Lower lobe of right lung (tissue), 2 donors: Measurements from ENCODE around the gene UQCC3. TPM values are rescaled to one million over a fixed set of nuclear protein-coding genes. Genes with fewer than 3 reads are reported as not detected.
"Not testable (repeated sequence)": the region's sequence is repeated elsewhere in the genome, so short reads cannot be mapped to it uniquely, and the experiment has no call there.

Source experiments
- ATAC-seq, 2 donors: fragments of 200-7000 bp; cut with Tn5 transposase; one replicate each; pipeline ENCODE4 v1.9.1; 2020 to 2022; ENCODE audit warnings: mild to moderate bottlenecking in 2 of 2, moderate library complexity in 2 of 2
- DNase-seq: peaks from one replicate; pipeline ENCODE4 v3.0.0-alpha.2; 2020
- H3K27ac ChIP-seq: fragments of 200-600 bp; one replicate; pipeline ENCODE4 v1.8.0; 2022
- H3K27me3 ChIP-seq: fragments of 200-600 bp; one replicate; pipeline ENCODE4 v1.8.0; 2022; ENCODE audit warnings: low read depth
- H3K36me3 ChIP-seq: fragments of 200-600 bp; one replicate; pipeline ENCODE4 v1.8.0; 2022; ENCODE audit warnings: mild to moderate bottlenecking
- H3K4me1 ChIP-seq: fragments of 200-600 bp; one replicate; pipeline ENCODE4 v1.8.0; 2022
- H3K4me3 ChIP-seq: fragments of 200-600 bp; one replicate; pipeline ENCODE4 v1.8.0; 2022; ENCODE audit warnings: mild to moderate bottlenecking
- H3K9me3 ChIP-seq: fragments of 200-600 bp; one replicate; pipeline ENCODE4 v1.8.0; 2022
- intact Hi-C: fragments of 100-400 bp; cut with DNase I; formaldehyde crosslinking; loops from one replicate; pipeline ENCODE4 v1.11.0; 2022
- total RNA-seq: library from RNA; stranded (reverse); fragmentation: NEBNext Ultra II Directional; extraction: Animal tissue kit (Norgen Biotek cat#: 25700); gene quantifications from one replicate; pipeline ENCODE4 v1.2.1, GENCODE V29; 2021
- TF ChIP-seq, protein P1 (sequence below): fragments of 200-600 bp; IDR thresholded peaks from one replicate; pipeline ENCODE4 v1.8.0; 2022; ENCODE audit warnings: antibody characterized with exemption, mild to moderate bottlenecking
- donor health status: DM: no; HTN: yes; CAD: no; lungs with severe emphysema.

Gene UQCC3
- total RNA-seq, 1 donor from 2014 or later: 6.1 TPM

DNA sequence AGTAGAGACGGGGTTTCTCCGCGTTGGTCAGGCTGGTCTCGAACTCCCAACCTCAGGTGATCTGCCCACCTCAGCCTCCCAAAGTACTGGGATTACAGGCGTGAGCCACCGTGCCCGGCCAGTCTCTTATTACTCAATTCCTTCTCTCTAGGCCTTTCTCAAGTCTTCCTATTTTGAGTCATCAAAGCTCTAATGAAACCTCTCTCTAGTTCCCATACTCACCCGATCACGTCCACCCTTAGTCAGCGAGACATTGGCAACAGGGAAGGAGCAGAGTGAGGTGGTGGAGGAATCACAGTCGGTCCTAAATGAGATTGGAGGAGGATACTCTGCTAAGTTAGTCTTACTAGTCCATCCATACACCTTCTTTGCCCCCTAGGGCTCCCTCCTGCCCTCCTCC is 30.8 kb downstream of the UQCC3 start:
- intact Hi-C loops: no loop called here
- Histone ChIP-seq H3K4me3 (no peak overlapping the region), H3K27me3 (no peaks in the 10 kb centered on the region), H3K27ac (no peak overlapping the region), H3K9me3 (no peaks in the 10 kb centered on the region), H3K4me1 (peaks cover 18% of the 10 kb centered on the region), H3K36me3 (peaks cover 11% of the 10 kb centered on the region)
- DNase-seq (no peak), ATAC-seq (no peak)
- TF ChIP-seq, protein P1, sequence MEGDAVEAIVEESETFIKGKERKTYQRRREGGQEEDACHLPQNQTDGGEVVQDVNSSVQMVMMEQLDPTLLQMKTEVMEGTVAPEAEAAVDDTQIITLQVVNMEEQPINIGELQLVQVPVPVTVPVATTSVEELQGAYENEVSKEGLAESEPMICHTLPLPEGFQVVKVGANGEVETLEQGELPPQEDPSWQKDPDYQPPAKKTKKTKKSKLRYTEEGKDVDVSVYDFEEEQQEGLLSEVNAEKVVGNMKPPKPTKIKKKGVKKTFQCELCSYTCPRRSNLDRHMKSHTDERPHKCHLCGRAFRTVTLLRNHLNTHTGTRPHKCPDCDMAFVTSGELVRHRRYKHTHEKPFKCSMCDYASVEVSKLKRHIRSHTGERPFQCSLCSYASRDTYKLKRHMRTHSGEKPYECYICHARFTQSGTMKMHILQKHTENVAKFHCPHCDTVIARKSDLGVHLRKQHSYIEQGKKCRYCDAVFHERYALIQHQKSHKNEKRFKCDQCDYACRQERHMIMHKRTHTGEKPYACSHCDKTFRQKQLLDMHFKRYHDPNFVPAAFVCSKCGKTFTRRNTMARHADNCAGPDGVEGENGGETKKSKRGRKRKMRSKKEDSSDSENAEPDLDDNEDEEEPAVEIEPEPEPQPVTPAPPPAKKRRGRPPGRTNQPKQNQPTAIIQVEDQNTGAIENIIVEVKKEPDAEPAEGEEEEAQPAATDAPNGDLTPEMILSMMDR: no peak

DNA sequence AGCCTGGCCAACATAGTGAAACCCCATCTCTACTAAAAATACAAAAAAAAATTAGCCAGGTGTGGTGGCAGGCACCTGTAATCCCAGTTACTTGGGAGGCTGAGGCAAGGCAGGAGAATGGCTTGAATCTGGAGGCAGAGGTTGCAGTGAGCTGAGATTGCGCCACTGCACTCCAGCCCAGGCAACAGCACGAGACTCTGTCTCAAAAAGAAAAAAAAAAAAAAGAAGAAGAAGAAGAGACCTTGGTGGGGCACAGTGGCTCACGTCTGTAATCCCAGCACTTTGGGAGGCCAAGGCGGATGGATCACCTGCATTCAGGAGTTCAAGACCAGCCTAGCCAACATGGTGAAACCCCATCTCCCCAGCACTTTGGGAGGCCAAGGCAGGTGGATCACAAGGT is 32.4 kb downstream of the UQCC3 start:
- ATAC-seq, DNase-seq, intact Hi-C loops: not testable (repeated sequence)

DNA sequence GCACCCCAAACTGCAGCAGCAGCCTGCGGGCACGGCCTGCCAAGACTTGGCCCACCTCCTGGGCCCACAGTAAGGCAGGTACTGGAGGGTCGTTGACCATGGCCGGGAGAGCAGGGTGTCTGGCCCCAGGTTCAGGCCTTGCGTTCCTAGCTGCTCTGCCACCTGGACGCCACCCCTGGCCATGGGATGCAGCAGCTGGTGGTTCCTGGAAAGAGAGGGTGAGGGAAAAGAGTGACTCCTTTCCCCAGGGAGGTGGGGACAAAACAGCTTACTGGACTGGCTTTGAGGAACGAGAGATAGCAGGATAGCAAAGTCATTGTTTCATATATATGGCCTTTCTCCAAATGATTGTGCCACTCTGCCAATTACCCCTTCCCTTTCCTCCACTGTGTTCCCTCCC is 33.9 kb downstream of the UQCC3 start:
- intact Hi-C loops: no loop called here
- H3K4me3 ChIP-seq: peak overlapping the region; percentile 90
- no peaks in the 10 kb centered on the region for H3K9me3 ChIP-seq
- peak overlapping the region; percentile 91 for H3K27ac ChIP-seq
- TF ChIP-seq, protein P1: no peak
- no peak for ATAC-seq
- DNase-seq: no peak
- H3K36me3 ChIP-seq: peaks cover 12% of the 10 kb centered on the region
- H3K27me3 ChIP-seq: no peaks in the 10 kb centered on the region
- H3K4me1 ChIP-seq: peaks cover 35% of the 10 kb centered on the region

More for the DNA sequence above, 32.4 kb downstream of the UQCC3 start:
- not testable (repeated sequence) for H3K4me3 ChIP-seq, H3K9me3 ChIP-seq, H3K27ac ChIP-seq, H3K27me3 ChIP-seq
- H3K36me3 ChIP-seq: peaks cover 11% of the 10 kb centered on the region
- H3K4me1 ChIP-seq: peaks cover 26% of the 10 kb centered on the region

DNA sequence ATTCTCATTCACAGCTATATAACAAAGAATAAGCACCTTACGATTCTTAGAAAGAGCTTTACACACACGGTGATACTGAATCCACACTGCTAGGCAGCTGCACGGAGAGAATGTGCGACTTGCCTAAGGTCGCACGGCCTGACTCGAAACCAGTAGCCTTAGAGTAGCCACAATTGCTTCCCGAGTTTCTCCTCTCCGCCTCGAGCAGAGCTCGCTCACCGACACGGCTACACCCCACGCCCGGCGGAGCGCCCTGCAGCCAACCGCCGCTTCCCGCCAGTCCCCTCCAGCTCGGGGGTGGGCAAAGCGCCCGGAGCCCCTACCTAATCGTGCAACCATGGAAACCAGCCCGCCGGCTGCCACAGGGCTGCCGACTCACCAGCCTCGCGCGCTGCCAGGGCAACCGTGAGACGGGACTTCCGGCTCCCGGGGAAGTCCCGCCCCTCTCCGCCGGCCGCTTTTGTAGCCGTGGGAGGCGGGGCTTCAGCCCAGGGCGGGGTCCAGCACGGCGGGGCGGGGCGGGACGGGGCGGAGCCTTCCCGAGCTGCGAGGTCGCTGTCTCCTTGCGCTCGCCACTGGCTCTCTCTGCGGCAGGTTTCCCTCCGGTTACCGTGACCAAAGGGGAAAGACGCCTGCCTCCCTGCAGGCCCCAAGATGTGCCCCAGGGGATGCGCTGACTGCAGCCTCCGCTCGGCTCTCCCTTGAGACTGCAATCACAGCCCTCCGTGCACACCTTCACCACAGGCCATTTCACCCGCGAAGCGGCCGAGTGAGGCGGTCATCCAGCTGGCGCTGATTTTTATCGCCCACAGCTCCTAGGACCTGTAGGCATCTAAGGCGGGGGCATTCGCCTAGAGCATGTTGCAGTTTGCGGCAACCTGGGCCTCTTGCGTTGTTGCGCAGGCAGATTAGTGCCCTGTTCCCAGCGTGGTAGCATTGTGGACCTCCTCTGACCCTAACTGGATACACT is 34.7 kb downstream of the UQCC3 start:
- Histone ChIP-seq H3K36me3 (peaks cover 14% of the 10 kb centered on the region), H3K4me1 (peaks cover 35% of the 10 kb centered on the region), H3K4me3 (peak overlapping the region; percentile 90), H3K27me3 (no peaks in the 10 kb centered on the region), H3K27ac (peak overlapping the region; percentile 91), H3K9me3 (no peaks in the 10 kb centered on the region)
- peak; percentile 93 for ATAC-seq
- TF ChIP-seq, protein P1: no peak
- intact Hi-C loops: no loop called here
- peak; percentile 97 for DNase-seq

DNA sequence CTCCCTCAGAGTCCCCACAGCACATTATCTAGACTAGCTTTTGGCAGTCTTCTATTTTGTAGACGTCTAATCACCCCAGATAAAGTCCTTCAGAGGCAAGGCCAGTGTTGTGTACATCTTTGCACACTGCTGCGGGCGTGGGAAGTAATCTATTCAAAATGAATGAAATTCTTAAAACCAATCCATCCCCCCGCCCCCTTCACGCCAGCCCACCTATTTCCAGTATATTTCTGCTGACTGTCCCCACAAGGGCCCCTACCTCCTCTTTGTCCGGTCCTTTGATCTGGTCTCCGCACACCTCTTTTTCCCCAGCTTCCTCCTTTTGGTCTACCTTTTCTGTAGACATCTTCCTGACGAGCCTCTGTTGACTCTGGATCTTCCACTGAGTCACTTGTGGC is 35.4 kb downstream of the UQCC3 start:
- H3K4me1 ChIP-seq: peaks cover 35% of the 10 kb centered on the region
- intact Hi-C loops: no loop called here

More for the DNA sequence above, 35.4 kb downstream of the UQCC3 start:
- Histone ChIP-seq H3K36me3 (peaks cover 15% of the 10 kb centered on the region), H3K9me3 (no peaks in the 10 kb centered on the region), H3K4me3 (peak overlapping the region; percentile 90), H3K27me3 (no peaks in the 10 kb centered on the region), H3K27ac (peak overlapping the region; percentile 91)
- ATAC-seq (no peak), DNase-seq (no peak)
- TF ChIP-seq, protein P1: no peak
